Smooth muscle cell (in vitro differentiated cells): Measurements from ENCODE around the gene NUMA1. TPM values are rescaled to one million over a fixed set of nuclear protein-coding genes. Genes with fewer than 3 reads are reported as not detected.

ENCODE experiments used
- DNase-seq: peaks from one replicate; lab custom pipeline; 2025; ENCODE audit not compliant: unreplicated experiment; lab: John Stamatoyannopoulos, UW
- H2AFZ ChIP-seq: fragments of 200-600 bp; sonication (generic); 2 replicates; pipeline ENCODE4 v1.6.0; 2016; ENCODE audit warnings: antibody characterized with exemption, low read depth, mild to moderate bottlenecking
- H3F3A ChIP-seq: fragments of 200-600 bp; sonication (generic); 2 replicates; pipeline ENCODE4 v1.6.0; 2017; ENCODE audit warnings: antibody characterized with exemption, low read depth
- H3K27ac ChIP-seq: fragments of 200-600 bp; sonication (generic); 2 replicates; pipeline ENCODE4 v1.5.1; 2016; ENCODE audit warnings: low read depth, mild to moderate bottlenecking
- H3K27me3 ChIP-seq: fragments of 200-600 bp; sonication (generic); 2 replicates; pipeline ENCODE4 v1.6.1; 2016; ENCODE audit warnings: low read depth, mild to moderate bottlenecking
- H3K36me3 ChIP-seq: fragments of 200-600 bp; sonication (generic); 2 replicates; pipeline ENCODE4 v1.5.1; 2016; ENCODE audit warnings: low read depth
- H3K4me1 ChIP-seq: fragments of 200-600 bp; sonication (generic); 2 replicates; pipeline ENCODE4 v1.5.1; 2016; ENCODE audit warnings: low read depth
- H3K4me2 ChIP-seq: fragments of 200-600 bp; sonication (generic); 2 replicates; pipeline ENCODE4 v1.6.0; 2016; ENCODE audit warnings: mild to moderate bottlenecking
- H3K4me3 ChIP-seq: fragments of 200-600 bp; sonication (generic); 2 replicates; pipeline ENCODE4 v1.5.1; 2016; ENCODE audit warnings: mild to moderate bottlenecking
- H3K79me2 ChIP-seq: fragments of 200-600 bp; sonication (generic); 2 replicates; pipeline ENCODE4 v1.6.0; 2016; ENCODE audit warnings: low read depth, mild to moderate bottlenecking
- H3K9ac ChIP-seq: fragments of 200-600 bp; sonication (generic); 2 replicates; pipeline ENCODE4 v1.6.0; 2016; ENCODE audit warnings: low read depth
- H3K9me3 ChIP-seq: fragments of 200-600 bp; sonication (generic); replicated peaks from 2 replicates; pipeline ENCODE4 v1.5.1; 2016; ENCODE audit warnings: low read depth
- H4K20me1 ChIP-seq: fragments of 200-600 bp; sonication (generic); 2 replicates; pipeline ENCODE4 v1.6.0; 2016; ENCODE audit warnings: low read depth
- WGBS: methylation state at CpG from one replicate; pipeline ENCODE4 v1.1.7; 2016; ENCODE audit warnings: low lambda C conversion rate; 5-methylcytosine and 5-hydroxymethylcytosine counted together
- polyA plus RNA-seq: library from polyadenylated mRNA; unstranded; fragments of >200 nt; fragmentation: Nextera tagmentation; extraction: Ambion mirVana; gene quantifications from 2 replicates; pipeline ENCODE4 v1.2.1, GENCODE V29; 2016
- total RNA-seq: library from RNA; depleted of rRNA; stranded (reverse); fragments of >200 nt; gene quantifications from 2 replicates; pipeline ENCODE4 v1.2.3, GENCODE V29; 2014
- TF ChIP-seq, protein P1 (sequence below): fragments of 200-600 bp; sonication (generic); IDR thresholded peaks from 2 replicates; pipeline ENCODE4 v1.5.1; 2017; ENCODE audit warnings: borderline replicate concordance, mild to moderate bottlenecking, antibody characterized with exemption; ENCODE audit not compliant: insufficient read depth, poor library complexity, severe bottlenecking

Gene NUMA1
- total and polyA plus RNA-seq, 2 experiments from 2014 or later, result 72.4 to 107 TPM

DNA sequence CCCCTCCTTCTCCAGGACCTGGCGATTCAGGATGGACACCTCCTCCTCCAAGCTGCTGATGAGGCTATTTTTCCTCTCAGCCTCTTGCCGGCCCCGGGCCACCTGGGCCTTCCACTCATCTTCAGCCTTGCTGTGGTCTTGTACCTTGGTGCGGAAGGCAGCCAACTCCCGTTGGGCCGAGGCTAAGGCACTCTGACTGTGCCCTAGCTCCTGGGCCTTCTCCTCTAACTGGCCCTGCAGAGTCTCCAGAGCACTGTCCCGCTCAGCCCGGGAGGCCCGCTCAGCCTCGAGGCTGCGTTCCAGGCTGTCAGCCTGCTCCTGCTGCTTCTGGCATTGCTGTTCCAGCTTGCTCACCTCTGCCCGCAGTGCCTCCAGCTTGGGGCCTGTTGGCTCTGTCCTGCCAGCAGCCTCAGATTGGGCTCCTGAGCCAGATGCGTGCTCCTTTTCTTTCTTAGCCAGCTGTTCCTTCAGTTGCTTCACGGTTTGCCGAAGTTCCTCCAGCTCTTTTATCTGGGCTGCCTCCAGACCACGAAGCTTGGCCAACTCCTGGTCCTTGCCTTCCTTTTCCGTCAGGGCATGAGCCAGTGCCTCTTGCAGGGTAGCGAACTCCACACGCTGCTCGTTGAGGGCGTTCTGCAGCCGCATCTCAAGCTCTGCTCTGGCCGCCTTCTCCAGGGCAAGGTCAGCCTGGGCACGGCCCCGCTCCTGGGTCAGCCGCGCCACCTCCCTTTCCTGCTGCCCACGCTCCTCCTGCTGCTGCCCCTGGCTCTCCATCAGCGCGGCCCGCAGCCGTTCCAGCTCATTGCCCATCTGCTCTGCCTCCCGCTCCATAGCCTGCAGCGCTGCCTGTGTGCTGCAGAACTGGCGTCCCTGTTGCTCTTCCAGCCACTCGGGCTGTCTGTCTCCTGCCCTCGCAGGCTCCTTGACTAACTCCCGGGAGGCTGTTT, 66.3 kb downstream of the NUMA1 start:
- H3K27ac ChIP-seq, result no peak overlapping the region
- TF ChIP-seq, protein P1, sequence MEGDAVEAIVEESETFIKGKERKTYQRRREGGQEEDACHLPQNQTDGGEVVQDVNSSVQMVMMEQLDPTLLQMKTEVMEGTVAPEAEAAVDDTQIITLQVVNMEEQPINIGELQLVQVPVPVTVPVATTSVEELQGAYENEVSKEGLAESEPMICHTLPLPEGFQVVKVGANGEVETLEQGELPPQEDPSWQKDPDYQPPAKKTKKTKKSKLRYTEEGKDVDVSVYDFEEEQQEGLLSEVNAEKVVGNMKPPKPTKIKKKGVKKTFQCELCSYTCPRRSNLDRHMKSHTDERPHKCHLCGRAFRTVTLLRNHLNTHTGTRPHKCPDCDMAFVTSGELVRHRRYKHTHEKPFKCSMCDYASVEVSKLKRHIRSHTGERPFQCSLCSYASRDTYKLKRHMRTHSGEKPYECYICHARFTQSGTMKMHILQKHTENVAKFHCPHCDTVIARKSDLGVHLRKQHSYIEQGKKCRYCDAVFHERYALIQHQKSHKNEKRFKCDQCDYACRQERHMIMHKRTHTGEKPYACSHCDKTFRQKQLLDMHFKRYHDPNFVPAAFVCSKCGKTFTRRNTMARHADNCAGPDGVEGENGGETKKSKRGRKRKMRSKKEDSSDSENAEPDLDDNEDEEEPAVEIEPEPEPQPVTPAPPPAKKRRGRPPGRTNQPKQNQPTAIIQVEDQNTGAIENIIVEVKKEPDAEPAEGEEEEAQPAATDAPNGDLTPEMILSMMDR, result no peak
- peaks cover 3% of the 10 kb centered on the region for H3K36me3 ChIP-seq
- H3K4me2 ChIP-seq, result no peak overlapping the region
- H3K79me2 ChIP-seq, result peaks cover 6% of the 10 kb centered on the region
- H3K4me3 ChIP-seq, result no peak overlapping the region
- H3K4me1 ChIP-seq, result no peaks in the 10 kb centered on the region
- no peak overlapping the region for H2AFZ ChIP-seq
- H3F3A ChIP-seq, result no peaks in the 10 kb centered on the region
- no peak for DNase-seq
- H4K20me1 ChIP-seq, result peaks cover 47% of the 10 kb centered on the region
- H3K9ac ChIP-seq, result no peak overlapping the region
- H3K9me3 ChIP-seq, result no peaks in the 10 kb centered on the region
- WGBS, result 97% methylated on average over 38 of the region's 38 CpGs
- H3K27me3 ChIP-seq, result no peaks in the 10 kb centered on the region

DNA sequence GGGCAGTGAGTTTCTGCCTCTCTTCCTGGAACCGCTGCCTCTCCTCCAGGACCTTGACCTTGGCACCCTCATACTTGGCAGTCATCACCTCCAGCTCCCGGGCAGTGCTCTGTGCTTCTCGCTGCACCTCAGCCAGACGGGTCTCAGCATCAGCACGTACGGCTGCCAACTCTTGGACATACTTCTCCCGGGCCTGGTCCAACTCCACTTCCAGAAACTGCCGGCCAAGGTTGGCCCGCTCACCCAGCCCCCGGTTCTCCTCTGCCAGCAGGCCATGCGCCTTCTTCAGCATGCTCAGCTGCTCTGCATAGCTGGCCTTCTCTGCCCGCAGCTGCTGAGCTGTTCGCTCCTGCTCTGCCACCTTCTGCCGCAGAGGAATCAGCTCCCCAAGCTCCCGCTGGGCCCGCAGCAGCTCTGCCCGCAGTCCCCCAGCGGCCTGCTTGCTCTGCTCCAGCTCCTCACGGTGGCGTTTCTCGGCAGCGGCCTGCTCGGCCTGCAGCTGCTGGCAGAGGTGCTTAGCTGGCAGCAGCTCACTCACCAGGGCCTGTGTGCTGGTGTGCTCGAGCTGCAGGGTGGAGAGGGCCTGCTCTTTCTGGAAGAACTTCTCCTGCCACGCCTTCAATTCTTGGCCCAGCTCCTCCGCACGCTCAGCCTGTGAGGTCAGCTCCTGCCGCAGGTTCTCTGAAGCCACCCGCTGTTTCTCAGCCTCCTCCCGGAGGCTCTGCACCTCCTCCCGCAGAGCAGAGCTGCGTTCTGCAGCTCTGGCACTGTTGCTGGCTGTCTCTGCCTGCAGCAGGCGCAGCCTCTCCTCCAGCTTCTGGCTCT, 67.2 kb downstream of the NUMA1 start:
- Histone ChIP-seq H3K27ac (no peak overlapping the region), H3K79me2 (peaks cover 6% of the 10 kb centered on the region), H3K36me3 (peaks cover 5% of the 10 kb centered on the region), H3K9ac (no peak overlapping the region), H3F3A (no peaks in the 10 kb centered on the region), H3K9me3 (no peaks in the 10 kb centered on the region), H3K4me3 (no peak overlapping the region), H3K4me1 (no peaks in the 10 kb centered on the region), H3K27me3 (no peaks in the 10 kb centered on the region), H4K20me1 (peaks cover 47% of the 10 kb centered on the region), H2AFZ (no peak overlapping the region), H3K4me2 (no peak overlapping the region)
- TF ChIP-seq, protein P1, result no peak
- DNase-seq, result no peak
- WGBS, result 96% methylated on average over 33 of the region's 33 CpGs

DNA sequence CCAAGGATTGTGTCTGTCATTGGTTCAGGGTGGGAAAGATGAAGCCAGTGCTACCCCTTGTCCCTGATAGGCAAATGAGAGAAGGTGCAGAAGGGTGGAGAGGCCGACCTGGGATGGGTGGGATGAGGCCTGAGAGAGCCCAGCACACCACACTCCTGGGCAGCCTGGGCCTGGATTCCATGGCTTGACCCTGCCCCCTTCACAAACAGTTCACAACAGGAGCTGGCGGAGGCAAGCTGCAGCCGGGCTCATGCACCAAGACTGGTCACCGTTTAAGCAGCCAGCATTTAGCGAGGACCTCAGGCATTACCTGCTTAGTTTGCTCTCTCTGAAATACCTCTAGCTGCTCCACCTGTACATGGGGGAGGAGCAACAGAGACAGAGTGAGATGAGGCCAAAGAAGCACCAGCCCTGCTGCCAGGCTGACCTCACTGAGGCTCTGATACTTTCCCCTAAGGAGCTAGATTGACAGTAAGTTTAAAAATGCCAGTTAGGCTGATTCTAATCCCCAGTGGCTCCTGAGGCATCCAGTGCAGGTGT, 68.2 kb downstream of the NUMA1 start:
- TF ChIP-seq, protein P1, result no peak
- Histone ChIP-seq H2AFZ (no peak overlapping the region), H3K27ac (no peak overlapping the region), H3K27me3 (no peaks in the 10 kb centered on the region), H3K4me2 (no peak overlapping the region), H3F3A (peaks cover 7% of the 10 kb centered on the region), H3K9ac (no peak overlapping the region), H3K4me1 (no peaks in the 10 kb centered on the region), H3K36me3 (peaks cover 11% of the 10 kb centered on the region), H3K4me3 (no peak overlapping the region), H3K9me3 (no peaks in the 10 kb centered on the region), H3K79me2 (peaks cover 6% of the 10 kb centered on the region), H4K20me1 (peaks cover 54% of the 10 kb centered on the region)
- DNase-seq, result no peak
- WGBS, result 95% methylated on average over 5 of the region's 5 CpGs
